Midbrain (tissue), 1 donor: ENCODE measurements around the gene RERE.
A peak's percentile ranks its signal among the peaks of the same experiment; 100 is the strongest.

Experiments used
- DNase-seq: peaks from one replicate; lab custom pipeline; 2025; lab: John Stamatoyannopoulos, UW

RERE gene

DNA sequence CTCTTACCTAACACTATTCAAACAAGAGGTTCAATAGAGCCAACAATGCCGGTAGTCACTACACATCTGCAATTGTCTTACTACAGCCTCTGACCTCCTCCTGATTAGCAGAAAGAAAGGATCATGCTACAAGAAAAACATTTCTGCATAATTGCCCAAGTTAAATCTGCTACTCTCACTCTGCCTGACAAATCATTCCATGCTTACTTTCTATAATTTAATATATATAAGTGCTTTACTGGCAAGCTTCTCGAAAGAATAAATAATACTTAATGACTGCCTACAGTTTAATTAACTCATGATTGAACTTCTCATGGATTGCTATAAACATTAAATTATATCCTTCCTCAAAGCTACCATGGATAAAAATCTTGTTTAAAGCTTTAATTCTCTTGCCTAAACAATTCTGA is 343.5 kb downstream of the RERE start:
- DNase-seq = no peak

GRCh38 chr1:8473121-8473875 is 344.1 kb downstream of the RERE start:
- DNase-seq = no peak

- DNase-seq = no peak
These were observed 344.8 kb downstream of the RERE start for GRCh38 chr1:8472668-8473067.

- DNase-seq = no peak
These were observed 346.0 kb downstream of the RERE start for GRCh38 chr1:8471451-8471850.

DNA sequence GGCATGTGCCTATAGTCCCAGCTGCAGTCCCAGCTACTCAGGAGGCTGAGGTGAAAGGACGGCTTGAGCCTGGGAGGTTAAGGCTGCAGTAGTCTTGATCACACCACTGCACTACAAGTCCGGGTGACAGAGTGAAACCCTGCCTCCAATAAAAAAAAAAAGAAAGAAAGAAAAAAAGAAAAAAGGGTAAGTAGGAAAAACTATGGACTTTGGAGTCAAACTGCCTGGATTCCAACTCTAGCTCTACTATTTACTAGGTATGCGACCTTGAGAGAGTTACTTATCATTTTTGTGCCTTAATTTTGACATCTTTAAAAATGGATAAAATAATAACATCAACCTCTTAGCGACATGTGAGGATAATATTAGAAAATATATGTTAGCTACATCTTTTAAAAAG is 348.7 kb downstream of the RERE start:
- DNase-seq = no peak

- DNase-seq = no peak
These were observed 350.1 kb downstream of the RERE start for GRCh38 chr1:8467308-8467707.

GRCh38 chr1:8465692-8466091 is 351.7 kb downstream of the RERE start:
- DNase-seq = peak; percentile 34

DNA sequence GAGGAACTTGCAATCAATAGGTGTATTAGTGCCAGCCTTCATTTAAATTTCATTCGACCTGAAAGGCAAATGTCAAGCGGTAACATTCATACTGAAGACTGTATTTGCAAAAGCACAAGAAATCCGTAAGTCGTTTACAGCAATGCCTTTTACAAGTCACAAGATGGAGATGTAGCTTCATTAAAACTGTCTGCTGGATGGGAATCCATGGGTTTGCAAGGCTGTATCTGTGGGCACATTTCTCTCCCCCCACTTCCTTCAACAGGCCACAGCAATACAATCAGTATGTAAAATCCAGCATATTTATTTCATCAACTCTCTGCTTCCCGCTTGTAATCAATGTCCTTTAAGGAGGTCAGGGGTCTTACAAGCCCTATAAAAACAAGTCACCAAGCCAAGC is 352.4 kb downstream of the RERE start:
- peak; percentile 45 for DNase-seq

- no peak for DNase-seq
These were observed 353.1 kb downstream of the RERE start for GRCh38 chr1:8464377-8464776.

DNA sequence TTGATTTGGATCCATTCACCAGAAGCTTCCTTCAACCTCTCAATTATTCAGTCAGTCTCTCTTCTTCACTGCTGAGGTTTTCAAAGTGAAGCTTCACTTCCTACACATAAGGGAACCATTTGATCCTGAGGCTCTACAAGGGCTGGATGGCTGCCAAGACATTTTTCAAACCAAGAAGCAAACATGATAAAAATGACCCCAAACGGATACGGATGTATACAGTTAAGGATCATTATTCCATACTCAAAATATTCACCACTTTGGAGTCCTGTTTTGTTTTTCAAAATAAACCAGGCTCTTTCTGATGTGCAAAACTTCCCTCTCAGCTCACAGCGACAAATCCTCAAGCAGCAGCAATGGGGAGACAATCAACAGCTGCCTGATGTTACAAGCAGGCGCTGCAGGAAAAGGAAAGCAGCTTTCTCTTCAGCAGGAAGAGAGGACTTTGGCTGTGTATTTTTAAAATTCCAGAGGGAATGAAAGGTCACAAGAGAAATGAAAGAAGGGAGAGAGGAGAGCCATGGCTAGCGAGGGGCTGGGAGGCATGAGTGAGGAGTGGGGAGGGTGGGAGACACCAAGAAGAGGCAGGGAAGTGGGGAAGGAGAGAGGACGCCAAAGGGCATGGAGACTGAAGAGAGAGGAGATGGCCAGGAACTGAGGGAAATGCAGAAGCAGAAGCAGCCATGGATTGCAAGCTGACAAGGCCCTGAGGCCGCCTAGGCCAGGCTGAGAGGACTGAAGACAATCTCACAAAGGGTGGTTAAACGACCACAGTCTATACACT is 354.1 kb downstream of the RERE start:
- DNase-seq = peak; percentile 61

GRCh38 chr1:8462371-8462892 is 355.0 kb downstream of the RERE start:
- no peak for DNase-seq

GRCh38 chr1:8461351-8462110 is 355.9 kb downstream of the RERE start:
- DNase-seq = no peak

DNA sequence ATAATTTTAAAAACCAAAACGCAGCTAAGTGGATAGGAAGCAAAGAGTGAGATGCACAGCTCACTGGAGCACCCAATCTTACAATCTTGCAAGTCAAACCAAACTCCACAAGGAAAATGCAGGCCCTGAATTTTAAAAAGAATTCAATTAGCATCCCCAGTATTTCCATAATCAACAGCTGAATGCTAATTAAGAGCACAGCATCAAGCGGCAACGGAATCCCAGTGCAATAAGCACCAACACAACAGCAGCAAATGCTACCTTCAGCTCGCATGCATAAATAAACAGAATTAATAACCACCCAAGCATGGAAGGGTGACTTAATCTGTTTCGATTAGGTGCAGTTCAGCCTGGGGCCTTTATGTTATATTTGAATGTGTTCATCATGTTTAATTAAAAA is 356.7 kb downstream of the RERE start:
- no peak for DNase-seq

DNA sequence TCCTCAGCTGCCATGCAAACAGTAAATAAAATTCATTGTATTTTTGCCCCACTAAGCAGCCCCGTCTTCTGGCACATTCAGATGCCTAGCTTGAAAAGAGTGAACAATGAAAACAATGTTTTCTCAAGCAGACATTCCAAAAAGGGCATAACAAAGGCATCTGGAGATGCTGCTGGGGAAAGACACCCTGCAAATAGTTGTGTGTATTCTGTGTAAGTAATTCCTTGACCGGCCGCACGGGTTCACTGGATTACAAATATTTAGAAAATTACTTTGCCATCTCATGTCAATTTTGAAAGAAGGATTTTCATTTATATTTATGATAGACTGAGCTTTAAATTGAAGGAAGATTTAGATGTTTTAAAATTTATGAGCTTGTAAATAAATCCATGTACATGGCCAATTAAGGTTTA is 357.3 kb downstream of the RERE start:
- peak; percentile 39 for DNase-seq

DNA sequence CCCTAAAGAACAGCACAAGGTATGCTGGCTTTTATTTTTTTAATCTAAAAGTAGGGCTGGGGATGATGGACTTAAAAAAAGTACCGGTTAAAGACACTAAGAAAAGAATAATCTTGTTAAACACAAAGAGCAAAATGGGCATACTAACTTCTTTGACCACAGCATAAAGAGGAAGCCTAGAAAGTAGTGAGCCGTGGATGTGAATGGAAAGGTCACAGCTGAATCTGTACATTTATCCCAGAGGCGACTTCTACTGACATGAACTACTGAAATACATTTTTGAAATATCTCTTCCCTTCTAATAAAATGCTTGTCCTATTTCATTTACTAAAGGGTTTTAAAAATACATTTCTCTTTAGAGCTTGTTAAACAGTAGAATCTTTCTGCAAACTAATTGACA is 358.8 kb downstream of the RERE start:
- DNase-seq = no peak

DNA sequence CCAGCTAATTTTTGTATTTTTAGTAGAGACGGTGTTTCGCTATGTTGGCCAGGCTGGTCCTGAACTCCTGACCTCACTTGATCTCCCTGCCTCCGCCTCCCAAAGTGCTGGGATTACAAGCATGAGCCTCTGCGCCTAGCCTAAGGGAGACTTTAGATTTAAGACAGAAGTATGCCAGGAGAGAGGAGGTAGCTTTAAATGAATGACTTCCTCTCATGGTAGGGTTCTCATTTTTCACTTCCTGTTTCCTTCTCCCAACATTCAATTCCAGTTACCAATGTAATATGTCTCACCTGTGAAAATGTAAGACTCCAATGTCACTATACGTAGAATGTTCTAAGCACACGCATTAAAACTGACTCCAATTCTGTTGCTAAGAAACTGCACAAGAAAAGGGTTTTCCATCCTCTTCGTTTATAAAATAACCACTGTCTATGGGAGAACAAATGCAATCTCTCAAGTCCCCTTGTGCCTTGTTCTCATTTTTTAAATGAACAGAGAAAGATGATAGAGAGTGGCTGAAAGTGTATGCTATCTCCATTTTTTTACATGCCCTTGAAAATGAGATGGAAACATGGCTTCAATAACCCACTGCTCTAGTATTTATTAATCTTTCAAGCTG is 359.6 kb downstream of the RERE start:
- no peak for DNase-seq

GRCh38 chr1:8456991-8457390 is 360.4 kb downstream of the RERE start:
- DNase-seq = no peak

- no peak for DNase-seq
These were observed 361.0 kb downstream of the RERE start for GRCh38 chr1:8456308-8456912.

DNA sequence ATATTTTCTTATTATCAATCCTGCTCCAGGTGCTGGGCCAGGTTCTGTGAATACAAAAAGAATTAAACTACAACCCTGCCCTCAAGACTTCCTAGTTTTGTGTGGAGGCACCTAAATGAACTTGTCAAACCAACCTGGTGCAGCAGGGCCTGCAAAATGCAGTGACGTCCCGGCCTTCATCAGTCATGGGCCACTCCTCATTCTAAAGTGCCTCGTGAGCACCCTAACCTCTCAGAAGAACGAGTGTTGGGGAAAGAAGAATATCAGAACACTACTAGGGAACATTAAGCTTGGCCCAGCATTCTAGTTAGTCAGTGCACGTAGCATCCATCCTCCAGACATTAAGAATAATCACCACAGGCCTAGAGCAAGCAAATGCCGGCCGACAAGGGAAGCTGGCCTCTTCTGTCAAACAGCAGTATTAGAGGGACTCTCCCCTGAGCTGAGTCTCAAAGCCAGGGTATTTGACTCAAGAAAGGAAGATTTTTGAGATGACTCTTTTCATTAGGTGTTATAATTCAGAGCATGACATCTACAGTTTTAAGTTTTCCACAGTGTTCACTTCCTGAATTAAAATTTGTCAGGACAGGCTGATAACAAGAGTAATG is 361.6 kb downstream of the RERE start:
- DNase-seq = no peak

- no peak for DNase-seq
These were observed 367.1 kb downstream of the RERE start for GRCh38 chr1:8450312-8450711.
